ENCODE measurements around the gene MPP4. TPM values are rescaled to one million over a fixed set of nuclear protein-coding genes. Genes with fewer than 3 reads are reported as not detected.

MPP4 gene
- total and polyA plus RNA-seq, 9 of the 15 experiments (the other 6 are each of a cell fraction or from before 2014, with no cell fraction given), result 0.03 to 0.08 TPM; not detected in 7

GRCh38 chr2:201730651-201731285 is 32.3 kb upstream of the MPP4 start (continued):
- TF ChIP-seq, protein P1, sequence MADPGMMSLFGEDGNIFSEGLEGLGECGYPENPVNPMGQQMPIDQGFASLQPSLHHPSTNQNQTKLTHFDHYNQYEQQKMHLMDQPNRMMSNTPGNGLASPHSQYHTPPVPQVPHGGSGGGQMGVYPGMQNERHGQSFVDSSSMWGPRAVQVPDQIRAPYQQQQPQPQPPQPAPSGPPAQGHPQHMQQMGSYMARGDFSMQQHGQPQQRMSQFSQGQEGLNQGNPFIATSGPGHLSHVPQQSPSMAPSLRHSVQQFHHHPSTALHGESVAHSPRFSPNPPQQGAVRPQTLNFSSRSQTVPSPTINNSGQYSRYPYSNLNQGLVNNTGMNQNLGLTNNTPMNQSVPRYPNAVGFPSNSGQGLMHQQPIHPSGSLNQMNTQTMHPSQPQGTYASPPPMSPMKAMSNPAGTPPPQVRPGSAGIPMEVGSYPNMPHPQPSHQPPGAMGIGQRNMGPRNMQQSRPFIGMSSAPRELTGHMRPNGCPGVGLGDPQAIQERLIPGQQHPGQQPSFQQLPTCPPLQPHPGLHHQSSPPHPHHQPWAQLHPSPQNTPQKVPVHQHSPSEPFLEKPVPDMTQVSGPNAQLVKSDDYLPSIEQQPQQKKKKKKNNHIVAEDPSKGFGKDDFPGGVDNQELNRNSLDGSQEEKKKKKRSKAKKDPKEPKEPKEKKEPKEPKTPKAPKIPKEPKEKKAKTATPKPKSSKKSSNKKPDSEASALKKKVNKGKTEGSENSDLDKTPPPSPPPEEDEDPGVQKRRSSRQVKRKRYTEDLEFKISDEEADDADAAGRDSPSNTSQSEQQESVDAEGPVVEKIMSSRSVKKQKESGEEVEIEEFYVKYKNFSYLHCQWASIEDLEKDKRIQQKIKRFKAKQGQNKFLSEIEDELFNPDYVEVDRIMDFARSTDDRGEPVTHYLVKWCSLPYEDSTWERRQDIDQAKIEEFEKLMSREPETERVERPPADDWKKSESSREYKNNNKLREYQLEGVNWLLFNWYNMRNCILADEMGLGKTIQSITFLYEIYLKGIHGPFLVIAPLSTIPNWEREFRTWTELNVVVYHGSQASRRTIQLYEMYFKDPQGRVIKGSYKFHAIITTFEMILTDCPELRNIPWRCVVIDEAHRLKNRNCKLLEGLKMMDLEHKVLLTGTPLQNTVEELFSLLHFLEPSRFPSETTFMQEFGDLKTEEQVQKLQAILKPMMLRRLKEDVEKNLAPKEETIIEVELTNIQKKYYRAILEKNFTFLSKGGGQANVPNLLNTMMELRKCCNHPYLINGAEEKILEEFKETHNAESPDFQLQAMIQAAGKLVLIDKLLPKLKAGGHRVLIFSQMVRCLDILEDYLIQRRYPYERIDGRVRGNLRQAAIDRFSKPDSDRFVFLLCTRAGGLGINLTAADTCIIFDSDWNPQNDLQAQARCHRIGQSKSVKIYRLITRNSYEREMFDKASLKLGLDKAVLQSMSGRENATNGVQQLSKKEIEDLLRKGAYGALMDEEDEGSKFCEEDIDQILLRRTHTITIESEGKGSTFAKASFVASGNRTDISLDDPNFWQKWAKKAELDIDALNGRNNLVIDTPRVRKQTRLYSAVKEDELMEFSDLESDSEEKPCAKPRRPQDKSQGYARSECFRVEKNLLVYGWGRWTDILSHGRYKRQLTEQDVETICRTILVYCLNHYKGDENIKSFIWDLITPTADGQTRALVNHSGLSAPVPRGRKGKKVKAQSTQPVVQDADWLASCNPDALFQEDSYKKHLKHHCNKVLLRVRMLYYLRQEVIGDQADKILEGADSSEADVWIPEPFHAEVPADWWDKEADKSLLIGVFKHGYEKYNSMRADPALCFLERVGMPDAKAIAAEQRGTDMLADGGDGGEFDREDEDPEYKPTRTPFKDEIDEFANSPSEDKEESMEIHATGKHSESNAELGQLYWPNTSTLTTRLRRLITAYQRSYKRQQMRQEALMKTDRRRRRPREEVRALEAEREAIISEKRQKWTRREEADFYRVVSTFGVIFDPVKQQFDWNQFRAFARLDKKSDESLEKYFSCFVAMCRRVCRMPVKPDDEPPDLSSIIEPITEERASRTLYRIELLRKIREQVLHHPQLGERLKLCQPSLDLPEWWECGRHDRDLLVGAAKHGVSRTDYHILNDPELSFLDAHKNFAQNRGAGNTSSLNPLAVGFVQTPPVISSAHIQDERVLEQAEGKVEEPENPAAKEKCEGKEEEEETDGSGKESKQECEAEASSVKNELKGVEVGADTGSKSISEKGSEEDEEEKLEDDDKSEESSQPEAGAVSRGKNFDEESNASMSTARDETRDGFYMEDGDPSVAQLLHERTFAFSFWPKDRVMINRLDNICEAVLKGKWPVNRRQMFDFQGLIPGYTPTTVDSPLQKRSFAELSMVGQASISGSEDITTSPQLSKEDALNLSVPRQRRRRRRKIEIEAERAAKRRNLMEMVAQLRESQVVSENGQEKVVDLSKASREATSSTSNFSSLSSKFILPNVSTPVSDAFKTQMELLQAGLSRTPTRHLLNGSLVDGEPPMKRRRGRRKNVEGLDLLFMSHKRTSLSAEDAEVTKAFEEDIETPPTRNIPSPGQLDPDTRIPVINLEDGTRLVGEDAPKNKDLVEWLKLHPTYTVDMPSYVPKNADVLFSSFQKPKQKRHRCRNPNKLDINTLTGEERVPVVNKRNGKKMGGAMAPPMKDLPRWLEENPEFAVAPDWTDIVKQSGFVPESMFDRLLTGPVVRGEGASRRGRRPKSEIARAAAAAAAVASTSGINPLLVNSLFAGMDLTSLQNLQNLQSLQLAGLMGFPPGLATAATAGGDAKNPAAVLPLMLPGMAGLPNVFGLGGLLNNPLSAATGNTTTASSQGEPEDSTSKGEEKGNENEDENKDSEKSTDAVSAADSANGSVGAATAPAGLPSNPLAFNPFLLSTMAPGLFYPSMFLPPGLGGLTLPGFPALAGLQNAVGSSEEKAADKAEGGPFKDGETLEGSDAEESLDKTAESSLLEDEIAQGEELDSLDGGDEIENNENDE (IDR thresholded peaks at IDR 0.05; ENCODE audit: low read depth, low read length), result no peak
- no peak for TF ChIP-seq PTRF (tag; IDR thresholded peaks at IDR 0.05)
- TF ChIP-seq ZNF778 (CRISPR knock-in tag; IDR thresholded peaks at IDR 0.05), result no peak
- no peak for TF ChIP-seq MCM7 (IDR thresholded peaks at IDR 0.05)
- TF ChIP-seq, protein P2, sequence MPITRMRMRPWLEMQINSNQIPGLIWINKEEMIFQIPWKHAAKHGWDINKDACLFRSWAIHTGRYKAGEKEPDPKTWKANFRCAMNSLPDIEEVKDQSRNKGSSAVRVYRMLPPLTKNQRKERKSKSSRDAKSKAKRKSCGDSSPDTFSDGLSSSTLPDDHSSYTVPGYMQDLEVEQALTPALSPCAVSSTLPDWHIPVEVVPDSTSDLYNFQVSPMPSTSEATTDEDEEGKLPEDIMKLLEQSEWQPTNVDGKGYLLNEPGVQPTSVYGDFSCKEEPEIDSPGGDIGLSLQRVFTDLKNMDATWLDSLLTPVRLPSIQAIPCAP (CRISPR knock-in tag; IDR thresholded peaks at IDR 0.05; ENCODE audit: borderline replicate concordance), result no peak
- TF ChIP-seq PHB (CRISPR knock-in tag; IDR thresholded peaks at IDR 0.05), result no peak

All from K562 (cell line).